Measurements from ENCODE around the gene ILK.

DNA sequence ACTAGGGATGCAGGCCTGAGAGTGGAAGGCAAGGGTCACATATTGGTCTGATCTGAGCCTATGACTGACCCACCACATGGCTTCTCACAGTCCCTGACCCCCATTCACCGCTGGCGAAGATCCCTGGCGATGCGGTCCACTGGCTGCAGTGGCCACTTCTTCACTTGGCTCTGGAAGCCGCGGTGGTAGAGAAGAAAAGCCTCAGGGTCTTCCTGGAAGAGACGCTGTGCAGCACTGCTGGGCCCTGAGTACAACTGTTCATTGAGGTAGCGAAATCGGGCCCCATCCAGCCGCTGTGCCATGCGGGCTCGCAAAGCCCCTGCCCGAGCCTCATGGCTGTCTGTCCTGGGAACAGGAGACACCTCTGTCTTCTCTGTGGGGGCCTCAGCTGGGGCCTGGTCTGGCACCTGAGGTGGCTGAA, 2.5 kb upstream of the ILK start:
- TF ChIP-seq, protein P1, sequence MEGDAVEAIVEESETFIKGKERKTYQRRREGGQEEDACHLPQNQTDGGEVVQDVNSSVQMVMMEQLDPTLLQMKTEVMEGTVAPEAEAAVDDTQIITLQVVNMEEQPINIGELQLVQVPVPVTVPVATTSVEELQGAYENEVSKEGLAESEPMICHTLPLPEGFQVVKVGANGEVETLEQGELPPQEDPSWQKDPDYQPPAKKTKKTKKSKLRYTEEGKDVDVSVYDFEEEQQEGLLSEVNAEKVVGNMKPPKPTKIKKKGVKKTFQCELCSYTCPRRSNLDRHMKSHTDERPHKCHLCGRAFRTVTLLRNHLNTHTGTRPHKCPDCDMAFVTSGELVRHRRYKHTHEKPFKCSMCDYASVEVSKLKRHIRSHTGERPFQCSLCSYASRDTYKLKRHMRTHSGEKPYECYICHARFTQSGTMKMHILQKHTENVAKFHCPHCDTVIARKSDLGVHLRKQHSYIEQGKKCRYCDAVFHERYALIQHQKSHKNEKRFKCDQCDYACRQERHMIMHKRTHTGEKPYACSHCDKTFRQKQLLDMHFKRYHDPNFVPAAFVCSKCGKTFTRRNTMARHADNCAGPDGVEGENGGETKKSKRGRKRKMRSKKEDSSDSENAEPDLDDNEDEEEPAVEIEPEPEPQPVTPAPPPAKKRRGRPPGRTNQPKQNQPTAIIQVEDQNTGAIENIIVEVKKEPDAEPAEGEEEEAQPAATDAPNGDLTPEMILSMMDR (IDR thresholded peaks at IDR 0.05) = no peak
- TF ChIP-seq POLR2A (IDR thresholded peaks at IDR 0.05) = no peak

All from body of pancreas (tissue), 4 donors.